H1 (cell line): ENCODE data around the gene POM121C. TPM values are rescaled to one million over a fixed set of nuclear protein-coding genes. Genes with fewer than 3 reads are reported as not detected.
"Not testable (repeated sequence)": the region's sequence is repeated elsewhere in the genome, so short reads cannot be mapped to it uniquely, and the experiment has no call there.

Experiments used
- CTCF ChIA-PET: fragments of 300-600 bp; sonication (Branson Sonifier 250); formaldehyde crosslinking; loops from one replicate; lab custom pipeline; 2021; ENCODE audit not compliant: partially characterized antibody; lab: Charles Lee
- POLR2A ChIA-PET: fragments of 300-600 bp; sonication (Branson Sonifier 250); formaldehyde crosslinking; loops from one replicate; lab custom pipeline; 2021; ENCODE audit warnings: inconsistent platforms; ENCODE audit not compliant: partially characterized antibody; lab: Charles Lee
- DNase-seq, 2 experiments: peaks; one replicate each; pipeline versions ENCODE4 v3.0.0 to v3.0.0-alpha.2; 2010 to 2022; ENCODE audit warnings: low spot score in 2 of 2, low read depth in 1 of 2, mixed read lengths in 1 of 2
- FAIRE-seq: peaks from 2 replicates; lab custom pipeline; 2011; peaks lifted over from hg19 to GRCh38; lab: Jason Lieb, UNC
- H2AFZ ChIP-seq: 2 replicates; pipeline ENCODE4 v1.8.1; 2012; ENCODE audit warnings: low read length, inconsistent platforms
- H2AK5ac ChIP-seq: 2 replicates; pipeline ENCODE4 v1.6.1; 2013; ENCODE audit warnings: low read depth, low read length
- H2BK120ac ChIP-seq: replicated peaks from 2 replicates; pipeline ENCODE3; 2013; ENCODE audit warnings: low read depth, low read length, inconsistent platforms
- H2BK12ac ChIP-seq: 2 replicates; pipeline ENCODE4 v1.6.1; 2013; ENCODE audit warnings: low read depth, low read length
- H2BK15ac ChIP-seq: 2 replicates; pipeline ENCODE4 v1.6.1; 2013; ENCODE audit warnings: low read length
- H2BK20ac ChIP-seq: 2 replicates; pipeline ENCODE4 v1.6.1; 2013; ENCODE audit warnings: low read length
- H2BK5ac ChIP-seq: 2 replicates; pipeline ENCODE4 v1.6.1; 2013; ENCODE audit warnings: low read depth, low read length
- H3K14ac ChIP-seq: 2 replicates; pipeline ENCODE4 v1.6.1; 2013; ENCODE audit warnings: inconsistent platforms; ENCODE audit not compliant: insufficient read length
- H3K18ac ChIP-seq: 2 replicates; pipeline ENCODE4 v1.6.1; 2013; ENCODE audit warnings: low read length; ENCODE audit errors: extremely low read depth
- H3K23ac ChIP-seq: 2 replicates; pipeline ENCODE4 v1.6.1; 2013; ENCODE audit warnings: inconsistent platforms; ENCODE audit not compliant: insufficient read length
- H3K23me2 ChIP-seq: 2 replicates; pipeline ENCODE4 v1.6.1; 2013; ENCODE audit warnings: low read depth, low read length
- H3K27ac ChIP-seq: 2 replicates; pipeline ENCODE4 v1.6.1; 2011; ENCODE audit warnings: low read depth, low read length, inconsistent platforms
- H3K27me3 ChIP-seq, 4 experiments: replicated peaks in 1 of 4; 1 replicate in 1 of 4; 2 replicates in 3 of 4; pipeline versions ENCODE4 v1.6.1 to v1.8.1; 2011 to 2013; ENCODE audit warnings: low read length in 3 of 4, mild to moderate bottlenecking in 3 of 4, inconsistent platforms in 2 of 4, mixed read lengths in 2 of 4, moderate library complexity in 1 of 4; ENCODE audit not compliant: control insufficient read depth in 3 of 4, insufficient read depth in 3 of 4; ENCODE audit errors: extremely low read depth in 1 of 4
- H3K36me3 ChIP-seq, 4 experiments: 2 replicates each; pipeline versions ENCODE4 v1.6.1 to v1.8.1; 2011 to 2013; ENCODE audit warnings: mild to moderate bottlenecking in 4 of 4, low read length in 3 of 4, moderate library complexity in 2 of 4, control low read depth in 1 of 4, inconsistent platforms in 1 of 4; ENCODE audit not compliant: insufficient read depth in 4 of 4, control insufficient read depth in 2 of 4
- H3K4ac ChIP-seq: replicated peaks from 2 replicates; pipeline ENCODE3; 2013; ENCODE audit warnings: low read length, low read depth, mixed read lengths, inconsistent platforms; ENCODE audit not compliant: insufficient read length
- H3K4me1 ChIP-seq, 4 experiments: replicated peaks in 1 of 4; 1 replicate in 1 of 4; 2 replicates in 3 of 4; pipeline versions ENCODE4 v1.6.1 to v1.8.1; 2011 to 2013; ENCODE audit warnings: low read length in 3 of 4, inconsistent platforms in 2 of 4, mixed read lengths in 1 of 4; ENCODE audit not compliant: insufficient read depth in 4 of 4, control insufficient read depth in 3 of 4
- H3K4me2 ChIP-seq, 2 experiments: 2 replicates each; pipeline versions ENCODE4 v1.6.1 to v1.8.1; 2011 to 2013; ENCODE audit warnings: low read depth in 2 of 2, low read length in 2 of 2, control low read depth in 1 of 2, inconsistent platforms in 1 of 2, mild to moderate bottlenecking in 1 of 2; ENCODE audit not compliant: insufficient read depth in 1 of 2
- H3K4me3 ChIP-seq, 4 experiments: fragments of 200-600, 300-600 bp in 1 of 4; sonication (generic), shearing (Covaris generic), sonication (Bioruptor Twin) in 1 of 4; 2 replicates each; pipeline versions ENCODE4 v1.5.1 to v1.8.1; 2011 to 2016; ENCODE audit warnings: low read length in 4 of 4, low read depth in 3 of 4, control low read depth in 2 of 4, inconsistent platforms in 2 of 4, mild to moderate bottlenecking in 2 of 4, mixed read lengths in 1 of 4, moderate library complexity in 1 of 4; ENCODE audit not compliant: insufficient read depth in 2 of 4; ENCODE audit errors: extremely low read depth in 1 of 4
- H3K56ac ChIP-seq: replicated peaks from 2 replicates; pipeline ENCODE3; 2013; ENCODE audit warnings: low read depth, mild to moderate bottlenecking, mixed read lengths, low read length, inconsistent platforms; ENCODE audit not compliant: insufficient read length
- H3K79me1 ChIP-seq: 2 replicates; pipeline ENCODE4 v1.6.1; 2013; ENCODE audit warnings: low read depth, low read length, control low read depth
- H3K79me2 ChIP-seq, 2 experiments: 2 replicates each; pipeline versions ENCODE4 v1.6.1 to v1.8.1; 2012 to 2013; ENCODE audit warnings: low read length in 2 of 2, mild to moderate bottlenecking in 2 of 2, inconsistent platforms in 1 of 2; ENCODE audit not compliant: insufficient read depth in 2 of 2, control insufficient read depth in 1 of 2
- H3K9ac ChIP-seq, 4 experiments: replicated peaks in 1 of 4; 1 replicate in 1 of 4; 2 replicates in 3 of 4; pipeline versions ENCODE4 v1.6.1 to v1.8.1; 2011 to 2013; ENCODE audit warnings: low read depth in 3 of 4, low read length in 3 of 4, control low read depth in 2 of 4, mild to moderate bottlenecking in 2 of 4, moderate library complexity in 2 of 4, inconsistent platforms in 1 of 4; ENCODE audit errors: extremely low read depth in 1 of 4
- H3K9me3 ChIP-seq, 2 experiments: 2 replicates each; pipeline versions ENCODE4 v1.6.1 to v1.8.1; 2012 to 2013; ENCODE audit warnings: mild to moderate bottlenecking in 2 of 2, moderate library complexity in 2 of 2, control low read depth in 1 of 2, inconsistent platforms in 1 of 2, low read depth in 1 of 2, low read length in 1 of 2, mixed read lengths in 1 of 2; ENCODE audit not compliant: insufficient read depth in 2 of 2
- H4K20me1 ChIP-seq, 2 experiments: replicated peaks in 1 of 2; 2 replicates each; pipeline versions ENCODE3 to v1.8.1; 2011 to 2013; ENCODE audit warnings: inconsistent platforms in 2 of 2, low read length in 2 of 2, mild to moderate bottlenecking in 1 of 2; ENCODE audit not compliant: insufficient read depth in 2 of 2, control insufficient read depth in 1 of 2
- H4K5ac ChIP-seq: 2 replicates; pipeline ENCODE4 v1.6.1; 2013; ENCODE audit warnings: low read length, low read depth, mixed read lengths, inconsistent platforms; ENCODE audit not compliant: insufficient read length
- H4K8ac ChIP-seq: 2 replicates; pipeline ENCODE4 v1.8.0; 2013; ENCODE audit warnings: mild to moderate bottlenecking, moderate library complexity, low read length, inconsistent platforms; ENCODE audit not compliant: insufficient read depth; ENCODE audit errors: extremely low read depth
- H4K91ac ChIP-seq: replicated peaks from 2 replicates; pipeline ENCODE3; 2013; ENCODE audit warnings: low read length, mixed read lengths, inconsistent platforms; ENCODE audit not compliant: insufficient read length
- WGBS, 2 experiments: shearing (Covaris generic) in 1 of 2; methylation state at CpG; one replicate each; pipeline versions ENCODE4 v1.1.6 to v1.1.7; 2013 to 2015; ENCODE audit warnings: low lambda C conversion rate in 2 of 2, mixed read lengths in 2 of 2, inconsistent platforms in 1 of 2, low coverage in 1 of 2, missing lambda C conversion rate in 1 of 2; ENCODE audit not compliant: insufficient replicate concordance in 2 of 2, insufficient coverage in 1 of 2, insufficient read length in 1 of 2; ENCODE audit errors: extremely low coverage in 1 of 2, missing lambda C conversion rate in 1 of 2; 5-methylcytosine and 5-hydroxymethylcytosine counted together
- polyA plus RNA-seq, 7 experiments: library from polyadenylated mRNA; depleted of rRNA in 3 of 7; stranded (reverse) in 5 of 7; unstranded in 2 of 7; fragments of >200 nt in 5 of 7; fragments of 200-250 nt in 2 of 7; gene quantifications; 1 replicate in 5 of 7; 2 replicates in 1 of 7; 4 replicates in 1 of 7; pipeline versions ENCODE4 v1.2.1 to v1.2.3, GENCODE V29; 2011 to 2013; ENCODE audit warnings: missing spikeins in 2 of 7, mixed read lengths in 2 of 7
- total RNA-seq: library from RNA; stranded (reverse); fragmentation: NEBNext Ultra II Directional; extraction: Animal tissue kit (Norgen Biotek cat#: 25700); gene quantifications from 2 replicates; pipeline ENCODE4 v1.2.1, GENCODE V29; 2021

The POM121C gene
- total and polyA plus RNA-seq, 2 of the 8 experiments (the other 6 are each of a cell fraction or from before 2014, with no cell fraction given): 16.5 to 58.0 TPM

- H3K23me2 ChIP-seq, H3K9ac ChIP-seq, H3K18ac ChIP-seq, POLR2A ChIA-PET, H3K27me3 ChIP-seq, H3K4me1 ChIP-seq, FAIRE-seq, H3K4ac ChIP-seq, H2AFZ ChIP-seq, H3K79me2 ChIP-seq, H2BK120ac ChIP-seq, H3K4me3 ChIP-seq, H4K91ac ChIP-seq, H3K27ac ChIP-seq, H2BK5ac ChIP-seq, H2BK12ac ChIP-seq, H3K9me3 ChIP-seq, H3K79me1 ChIP-seq, H2AK5ac ChIP-seq, H4K8ac ChIP-seq, H3K14ac ChIP-seq, H3K4me2 ChIP-seq, H2BK15ac ChIP-seq, DNase-seq, H3K56ac ChIP-seq, H2BK20ac ChIP-seq, H3K23ac ChIP-seq, H4K5ac ChIP-seq, H4K20me1 ChIP-seq: not testable (repeated sequence)
- peaks cover 5 to 30% (median 9%) of the 10 kb centered on the region in 4 experiments; a peak in 6 of 8 replicates for H3K36me3 ChIP-seq
- CTCF ChIA-PET: interaction anchor here (0.6 kb wide), 1 partner anchor 9 kb away, joined by 3 read pairs; no protein-coding TSS in a partner anchor
- WGBS, 2 experiments: 93% methylated on average over 23 of the region's 50 CpGs; no CpG with 5 or more reads in 1 of the 2 experiments
These were observed 64.0 kb downstream of the POM121C start for GRCh38 chr7:75421798-75422710.
